ENCODE data around the gene SEPTIN11. TPM values are rescaled to one million over a fixed set of nuclear protein-coding genes. Genes with fewer than 3 reads are reported as not detected.

SEPTIN11 gene
- total RNA-seq, 4 donors from 2014 or later: 10.4 to 56.6 (median 36.3) TPM

DNA sequence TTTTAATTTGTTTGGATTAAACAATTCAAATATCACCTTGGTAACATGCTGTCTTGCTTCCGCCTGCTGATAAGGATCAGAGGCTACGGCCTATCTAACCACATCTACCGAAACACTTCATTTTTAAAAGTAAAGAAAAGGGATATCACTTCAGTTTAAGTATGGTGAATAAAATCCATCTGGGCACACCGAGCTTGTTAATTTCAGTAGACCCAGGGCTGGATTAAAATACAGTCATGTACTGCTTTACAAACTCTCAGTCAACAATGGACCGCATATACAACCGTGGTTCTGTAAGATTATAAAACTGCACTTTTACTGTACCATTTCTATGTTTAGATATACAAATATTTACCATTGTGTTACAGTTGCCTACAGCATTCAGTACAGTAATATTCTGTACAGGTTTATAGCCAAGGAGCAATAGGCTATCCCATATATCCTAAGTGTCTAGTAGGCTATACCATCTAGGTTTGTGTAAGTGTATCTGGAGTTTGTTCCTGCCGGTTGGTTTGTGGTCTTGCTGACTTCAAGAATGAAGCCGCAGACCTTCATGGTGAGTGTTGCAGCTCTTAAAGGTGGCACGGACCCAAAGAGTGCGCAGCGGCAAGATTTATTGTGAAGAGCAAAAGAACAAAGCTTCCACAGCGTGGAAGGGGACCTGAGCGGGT, 40.0 kb downstream of the SEPTIN11 start:
- no peak for DNase-seq
- H3K4me1 ChIP-seq: peaks cover 0 to 48% (median 10%) of the 10 kb centered on the region in 3 donors
- 81% methylated on average over 13 of the region's 13 CpGs for WGBS, 2 donors
- H3K27me3 ChIP-seq: no peaks in the 10 kb centered on the region
- intact Hi-C loops (cut with DNase I): no loop called here
- H3K36me3 ChIP-seq: no peaks in the 10 kb centered on the region
- H3K27ac ChIP-seq: no peak overlapping the region
- H3K9me3 ChIP-seq: no peaks in the 10 kb centered on the region
- TF ChIP-seq, protein P1, sequence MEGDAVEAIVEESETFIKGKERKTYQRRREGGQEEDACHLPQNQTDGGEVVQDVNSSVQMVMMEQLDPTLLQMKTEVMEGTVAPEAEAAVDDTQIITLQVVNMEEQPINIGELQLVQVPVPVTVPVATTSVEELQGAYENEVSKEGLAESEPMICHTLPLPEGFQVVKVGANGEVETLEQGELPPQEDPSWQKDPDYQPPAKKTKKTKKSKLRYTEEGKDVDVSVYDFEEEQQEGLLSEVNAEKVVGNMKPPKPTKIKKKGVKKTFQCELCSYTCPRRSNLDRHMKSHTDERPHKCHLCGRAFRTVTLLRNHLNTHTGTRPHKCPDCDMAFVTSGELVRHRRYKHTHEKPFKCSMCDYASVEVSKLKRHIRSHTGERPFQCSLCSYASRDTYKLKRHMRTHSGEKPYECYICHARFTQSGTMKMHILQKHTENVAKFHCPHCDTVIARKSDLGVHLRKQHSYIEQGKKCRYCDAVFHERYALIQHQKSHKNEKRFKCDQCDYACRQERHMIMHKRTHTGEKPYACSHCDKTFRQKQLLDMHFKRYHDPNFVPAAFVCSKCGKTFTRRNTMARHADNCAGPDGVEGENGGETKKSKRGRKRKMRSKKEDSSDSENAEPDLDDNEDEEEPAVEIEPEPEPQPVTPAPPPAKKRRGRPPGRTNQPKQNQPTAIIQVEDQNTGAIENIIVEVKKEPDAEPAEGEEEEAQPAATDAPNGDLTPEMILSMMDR (IDR thresholded peaks at IDR 0.05): no peak
- no peak for TF ChIP-seq POLR2A (IDR thresholded peaks at IDR 0.05)
- H3K4me3 ChIP-seq: no peak overlapping the region

DNA sequence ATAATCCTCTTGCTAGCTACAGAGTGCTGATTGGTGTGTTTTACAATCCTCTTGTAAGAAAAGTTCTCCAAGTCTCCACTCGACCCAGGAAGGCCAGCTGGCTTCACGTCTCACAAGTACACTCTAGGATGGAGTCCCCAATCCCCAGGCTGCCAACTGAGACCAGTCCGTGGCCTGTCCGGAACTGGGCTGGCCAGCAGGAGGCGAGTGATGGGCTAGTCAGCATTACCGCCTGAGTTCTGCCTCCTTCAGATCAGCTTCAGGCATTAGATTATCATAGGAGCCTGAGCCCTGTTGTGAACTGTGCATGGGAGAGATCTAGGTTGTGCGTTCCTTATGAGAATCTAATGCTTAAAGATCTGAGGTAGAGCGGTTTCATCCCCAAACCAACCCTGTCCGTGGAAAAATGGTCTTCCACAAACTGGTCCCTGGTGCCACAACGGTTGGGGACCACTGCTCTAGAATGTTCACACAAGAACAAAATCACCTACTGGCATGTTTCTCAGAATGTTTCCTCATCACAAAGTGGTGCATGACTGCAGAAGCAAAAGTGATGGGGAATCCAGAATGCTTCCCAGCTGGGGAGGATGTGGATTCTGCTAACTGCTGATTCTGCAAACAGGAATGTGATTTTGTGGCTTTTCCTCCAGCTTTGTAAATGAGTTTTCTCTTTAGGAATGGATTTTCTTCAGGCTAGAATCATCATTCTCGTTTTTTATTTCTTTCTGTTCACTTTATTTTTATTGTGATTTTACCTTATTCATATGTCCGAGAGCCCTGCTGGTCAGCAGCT, 40.9 kb downstream of the SEPTIN11 start:
- TF ChIP-seq, protein P1 (IDR thresholded peaks at IDR 0.05): no peak
- no peak for TF ChIP-seq POLR2A (IDR thresholded peaks at IDR 0.05)
- WGBS, 2 donors: 78 to 80% methylated on average over 4 to 6 of the region's 12 CpGs
- H3K36me3 ChIP-seq: no peaks in the 10 kb centered on the region
- H3K4me3 ChIP-seq: no peak overlapping the region
- no peaks in the 10 kb centered on the region for H3K9me3 ChIP-seq
- DNase-seq: no peak
- intact Hi-C loops (cut with DNase I): no loop called here
- H3K27me3 ChIP-seq: no peaks in the 10 kb centered on the region
- H3K27ac ChIP-seq: peak overlapping the region in 2 of 4 donors; percentile 33 to 60
- peaks cover 0 to 39% (median 7%) of the 10 kb centered on the region in 3 donors for H3K4me1 ChIP-seq

DNA sequence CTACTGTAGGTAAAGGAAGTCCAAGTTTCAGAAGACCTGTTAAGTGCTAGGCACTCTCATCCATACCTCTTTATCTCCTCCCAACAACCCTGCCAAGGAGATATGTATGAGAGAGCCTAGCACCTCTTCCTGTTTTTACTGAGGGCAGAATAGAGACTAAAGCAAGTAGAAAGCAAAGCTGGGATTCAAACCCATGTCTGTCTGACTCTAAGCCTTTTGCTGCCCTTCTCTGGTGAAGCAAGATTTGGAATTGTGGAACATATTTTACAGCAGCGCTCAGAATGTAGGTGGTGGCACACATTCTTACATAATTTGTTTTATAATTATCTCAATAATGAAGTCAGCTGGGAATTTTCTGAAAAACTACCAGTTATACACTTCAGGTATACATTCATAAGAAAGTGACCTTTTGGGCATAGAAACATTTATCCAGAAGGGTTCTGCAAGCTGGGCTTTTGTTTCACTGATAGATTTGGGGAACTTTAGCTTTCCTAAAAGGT, 41.7 kb downstream of the SEPTIN11 start:
- no peaks in the 10 kb centered on the region for H3K36me3 ChIP-seq
- no peaks in the 10 kb centered on the region for H3K9me3 ChIP-seq
- no peak overlapping the region for H3K4me3 ChIP-seq
- intact Hi-C loops (cut with DNase I): no loop called here
- WGBS, 2 donors: 89 to 92% methylated on average over 1 of the region's 1 CpG
- H3K27ac ChIP-seq: peak overlapping the region in 1 of 4 donors; percentile 6
- TF ChIP-seq, protein P1 (IDR thresholded peaks at IDR 0.05): no peak
- TF ChIP-seq POLR2A (IDR thresholded peaks at IDR 0.05): no peak
- H3K27me3 ChIP-seq: no peaks in the 10 kb centered on the region
- H3K4me1 ChIP-seq: peaks cover 0 to 32% (median 0%) of the 10 kb centered on the region in 3 donors
- DNase-seq: no peak

DNA sequence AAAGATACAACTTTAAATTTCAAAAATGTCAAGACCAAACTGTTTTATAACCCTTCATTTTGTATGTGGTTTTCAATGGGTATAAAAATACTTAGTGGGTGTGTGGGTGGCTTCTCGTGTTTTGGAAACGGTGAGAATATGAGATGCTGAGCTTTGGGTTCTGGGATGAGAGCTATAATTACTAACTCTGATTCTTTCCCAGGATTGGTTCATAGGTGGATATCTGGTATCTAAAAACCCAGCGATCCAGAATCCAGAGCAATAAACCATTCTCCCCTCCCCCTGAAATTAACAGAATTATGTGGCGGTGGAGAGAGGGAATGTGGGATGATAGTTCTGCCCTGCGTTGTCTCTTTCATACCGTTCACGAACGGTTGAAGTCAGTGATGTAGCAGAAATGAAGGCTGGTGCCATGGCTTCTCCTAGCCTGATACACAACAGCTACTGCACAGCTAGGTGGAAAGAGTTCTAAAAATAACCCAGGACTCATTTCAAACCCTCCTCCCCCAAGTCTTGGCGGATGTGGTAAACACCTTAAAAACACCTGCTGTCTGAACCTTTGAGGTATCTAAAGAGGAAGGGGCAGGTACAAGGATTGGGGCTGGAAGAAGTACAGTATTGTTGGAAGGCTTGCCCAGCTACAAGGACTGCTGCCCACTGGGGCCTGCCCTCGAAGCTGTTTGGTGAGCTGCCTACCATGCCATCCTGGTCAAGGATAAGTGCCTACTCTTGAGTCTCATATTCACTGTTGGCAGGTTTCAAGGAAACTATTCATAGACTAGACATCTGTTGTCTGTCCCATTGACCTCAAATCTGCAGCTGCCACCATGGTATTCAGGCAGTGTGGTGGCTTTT, 44.5 kb downstream of the SEPTIN11 start:
- no peaks in the 10 kb centered on the region for H3K27me3 ChIP-seq
- 70 to 71% methylated on average over 10 of the region's 10 CpGs for WGBS, 2 donors
- peaks cover 0 to 28% (median 3%) of the 10 kb centered on the region in 3 donors for H3K36me3 ChIP-seq
- intact Hi-C loops (cut with DNase I): no loop called here
- no peaks in the 10 kb centered on the region for H3K9me3 ChIP-seq
- DNase-seq: no peak
- H3K4me3 ChIP-seq: no peak overlapping the region
- H3K27ac ChIP-seq: no peak overlapping the region
- peaks cover 0 to 7% (median 0%) of the 10 kb centered on the region in 3 donors for H3K4me1 ChIP-seq
- TF ChIP-seq POLR2A (IDR thresholded peaks at IDR 0.05): no peak
- TF ChIP-seq, protein P1 (IDR thresholded peaks at IDR 0.05): no peak
